ENCODE data around the gene CHMP1B.
A peak's percentile ranks its signal among the peaks of the same experiment; 100 is the strongest.
"Not testable (repeated sequence)": the region's sequence is repeated elsewhere in the genome, so short reads cannot be mapped to it uniquely, and the experiment has no call there.

The CHMP1B gene

GRCh38 chr18:11849841-11850634 lies 1.2 kb upstream of the CHMP1B start:
- H3K4me1 Mint-ChIP-seq = peaks cover 34% of the 10 kb centered on the region
- H3K27me3 Mint-ChIP-seq (ENCODE audit: low read depth) = peaks cover 4% of the 10 kb centered on the region
- TF ChIP-seq CTCF (IDR thresholded peaks at IDR 0.05; ENCODE audit: unreplicated experiment in 3 of 3) = no peak
- peak overlapping the region; percentile 92 to 99 (median 98) for H3K27ac Mint-ChIP-seq
- H3K9me3 Mint-ChIP-seq = no peaks in the 10 kb centered on the region
- no peaks in the 10 kb centered on the region for H3K36me3 Mint-ChIP-seq (ENCODE audit: low read depth)
- peak overlapping the region; percentile 100 for H3K4me3 Mint-ChIP-seq

GRCh38 chr18:11850821-11851145 lies 430 bp upstream of the CHMP1B start:
- peaks cover 34% of the 10 kb centered on the region for H3K4me1 Mint-ChIP-seq
- H3K27ac Mint-ChIP-seq = peak overlapping the region; percentile 92 to 99 (median 98)
- peak overlapping the region; percentile 100 for H3K4me3 Mint-ChIP-seq
- peaks cover 4% of the 10 kb centered on the region for H3K27me3 Mint-ChIP-seq (ENCODE audit: low read depth)
- no peak for TF ChIP-seq CTCF (IDR thresholded peaks at IDR 0.05; ENCODE audit: unreplicated experiment in 3 of 3)
- H3K36me3 Mint-ChIP-seq (ENCODE audit: low read depth) = peaks cover 4% of the 10 kb centered on the region
- no peaks in the 10 kb centered on the region for H3K9me3 Mint-ChIP-seq

GRCh38 chr18:11851806-11852337 lies 659 bp downstream of the CHMP1B start:
- Mint-ChIP-seq H3K4me1 (peaks cover 35% of the 10 kb centered on the region), H3K27me3 (ENCODE audit: low read depth) (peaks cover 4% of the 10 kb centered on the region), H3K36me3 (ENCODE audit: low read depth) (peaks cover 4% of the 10 kb centered on the region), H3K4me3 (peak overlapping the region; percentile 100), H3K27ac (peak overlapping the region; percentile 92 to 99 (median 98)), H3K9me3 (no peaks in the 10 kb centered on the region)
- TF ChIP-seq CTCF (IDR thresholded peaks at IDR 0.05; ENCODE audit: unreplicated experiment in 3 of 3) = no peak

- not testable (repeated sequence) for H3K36me3 Mint-ChIP-seq (ENCODE audit: low read depth); H3K9me3 Mint-ChIP-seq; H3K27ac Mint-ChIP-seq; H3K27me3 Mint-ChIP-seq (ENCODE audit: low read depth)
- Mint-ChIP-seq H3K4me1 (peaks cover 55% of the 10 kb centered on the region), H3K4me3 (peak overlapping the region; percentile 36 to 73 (median 63))
These were observed 3.3 kb downstream of the CHMP1B start for GRCh38 chr18:11854554-11854953.

GRCh38 chr18:11857177-11857887 lies 6.1 kb downstream of the CHMP1B start:
- no peak for TF ChIP-seq CTCF (IDR thresholded peaks at IDR 0.05; ENCODE audit: unreplicated experiment in 3 of 3)
- Mint-ChIP-seq H3K4me1 (peaks cover 37% of the 10 kb centered on the region), H3K27me3 (ENCODE audit: low read depth) (no peaks in the 10 kb centered on the region), H3K27ac (peak overlapping the region; percentile 69 to 94 (median 88)), H3K9me3 (no peaks in the 10 kb centered on the region), H3K36me3 (ENCODE audit: low read depth) (peaks cover 4% of the 10 kb centered on the region), H3K4me3 (peak overlapping the region; percentile 51 to 68 (median 66))

GRCh38 chr18:11859282-11859830 lies 8.1 kb downstream of the CHMP1B start:
- Mint-ChIP-seq H3K4me1 (peaks cover 25% of the 10 kb centered on the region), H3K4me3 (no peak overlapping the region), H3K36me3 (ENCODE audit: low read depth) (peaks cover 4% of the 10 kb centered on the region), H3K27me3 (ENCODE audit: low read depth) (no peaks in the 10 kb centered on the region), H3K9me3 (no peaks in the 10 kb centered on the region), H3K27ac (peak overlapping the region in 1 of 3 experiments; percentile 43)
- TF ChIP-seq CTCF (IDR thresholded peaks at IDR 0.05; ENCODE audit: unreplicated experiment in 3 of 3) = no peak

Data from nephron (organoid).